AG09309 (cell line): ENCODE results near the gene ZNF330.

Source experiments
- DNase-seq: peaks from one replicate; pipeline ENCODE4 v3.0.0-alpha.2; 2010; ENCODE audit warnings: low read depth
- H3K4me3 ChIP-seq: 2 replicates; pipeline ENCODE4 v1.5.1; 2011; ENCODE audit warnings: mild to moderate bottlenecking, low read depth, low read length, moderate library complexity; ENCODE audit not compliant: control insufficient read depth
- CTCF ChIP-seq: IDR thresholded peaks from 2 replicates; pipeline ENCODE4 v1.5.1; 2011; ENCODE audit warnings: mild to moderate bottlenecking, low read depth, low read length, inconsistent platforms; ENCODE audit not compliant: insufficient read depth, control insufficient read depth; ENCODE audit errors: missing control alignments

The ZNF330 gene

GRCh38 chr4:141233673-141234072, 13.0 kb downstream of the ZNF330 start:
- TF ChIP-seq CTCF, result no peak
- no peak overlapping the region for H3K4me3 ChIP-seq
- no peak for DNase-seq

- H3K4me3 ChIP-seq, result no peak overlapping the region
- TF ChIP-seq CTCF, result no peak
- DNase-seq, result no peak
Measured at GRCh38 chr4:141238186-141238585, 17.5 kb downstream of the ZNF330 start.

- no peak overlapping the region for H3K4me3 ChIP-seq
- DNase-seq, result no peak
- TF ChIP-seq CTCF, result no peak
Measured at GRCh38 chr4:141240259-141240658, 19.6 kb downstream of the ZNF330 start.

- no peak for TF ChIP-seq CTCF
- no peak for DNase-seq
- no peak overlapping the region for H3K4me3 ChIP-seq
Measured at GRCh38 chr4:141240671-141241070, 20.0 kb downstream of the ZNF330 start.

- DNase-seq, result no peak
- no peak for TF ChIP-seq CTCF
- no peak overlapping the region for H3K4me3 ChIP-seq
Measured at GRCh38 chr4:141241986-141242385, 21.3 kb downstream of the ZNF330 start.

DNA sequence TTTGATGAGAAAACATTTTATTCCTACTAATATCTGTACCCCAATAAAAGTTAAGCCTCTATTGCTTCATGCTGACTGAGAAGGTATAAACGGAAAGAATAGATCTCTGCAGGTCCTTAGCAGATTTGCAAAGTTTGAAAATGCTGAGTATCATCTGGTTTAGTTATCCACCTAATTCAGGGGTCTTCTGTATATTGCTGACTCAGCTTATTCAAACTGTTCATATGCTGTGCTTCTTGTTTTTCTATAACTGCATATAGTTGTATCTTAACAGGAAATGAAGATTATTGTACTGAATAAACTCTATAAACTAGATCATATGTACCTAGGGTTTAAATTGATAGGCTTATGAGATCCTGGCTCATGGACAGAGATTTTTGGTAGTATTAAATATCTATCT, 23.7 kb downstream of the ZNF330 start:
- no peak for TF ChIP-seq CTCF
- no peak for DNase-seq
- H3K4me3 ChIP-seq, result no peak overlapping the region

GRCh38 chr4:141246243-141246642, 25.5 kb downstream of the ZNF330 start:
- peak; percentile 59 for DNase-seq
- no peak for TF ChIP-seq CTCF

More at GRCh38 chr4:141246243-141246642, 25.5 kb downstream of the ZNF330 start:
- H3K4me3 ChIP-seq, result no peak overlapping the region
